Measurements from ENCODE around the gene CRISPLD2. TPM values are rescaled to one million over a fixed set of nuclear protein-coding genes. Genes with fewer than 3 reads are reported as not detected.

CRISPLD2 gene
- total RNA-seq, 2 donors from 2014 or later = 58.4 to 76.4 TPM

DNA sequence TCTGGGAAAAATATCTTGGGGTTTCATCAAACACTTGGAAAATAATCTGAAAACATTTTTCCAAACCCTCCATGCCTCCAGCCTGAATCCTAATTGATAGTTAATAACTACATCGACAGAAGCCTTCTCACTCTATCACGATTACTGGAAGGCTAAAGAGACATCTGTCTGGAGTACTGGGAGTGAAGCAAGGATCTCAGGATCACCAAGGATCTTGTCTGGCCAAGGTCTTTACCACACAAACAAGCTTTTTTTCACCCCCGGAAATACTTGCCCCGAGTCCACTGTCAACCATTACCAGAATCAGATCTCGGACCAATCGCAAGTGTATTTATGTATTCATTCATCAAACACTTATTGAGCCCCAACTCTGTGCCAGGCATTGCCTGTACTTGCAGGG lies 28.3 kb upstream of the CRISPLD2 start:
- no peak overlapping the region for H3K4me3 ChIP-seq
- H3K36me3 ChIP-seq = no peaks in the 10 kb centered on the region
- H3K4me1 ChIP-seq = peaks cover 0 to 9% of the 10 kb centered on the region in 2 donors
- H3K9me3 ChIP-seq = no peaks in the 10 kb centered on the region
- no peaks in the 10 kb centered on the region for H3K27me3 ChIP-seq
- TF ChIP-seq, protein P1, sequence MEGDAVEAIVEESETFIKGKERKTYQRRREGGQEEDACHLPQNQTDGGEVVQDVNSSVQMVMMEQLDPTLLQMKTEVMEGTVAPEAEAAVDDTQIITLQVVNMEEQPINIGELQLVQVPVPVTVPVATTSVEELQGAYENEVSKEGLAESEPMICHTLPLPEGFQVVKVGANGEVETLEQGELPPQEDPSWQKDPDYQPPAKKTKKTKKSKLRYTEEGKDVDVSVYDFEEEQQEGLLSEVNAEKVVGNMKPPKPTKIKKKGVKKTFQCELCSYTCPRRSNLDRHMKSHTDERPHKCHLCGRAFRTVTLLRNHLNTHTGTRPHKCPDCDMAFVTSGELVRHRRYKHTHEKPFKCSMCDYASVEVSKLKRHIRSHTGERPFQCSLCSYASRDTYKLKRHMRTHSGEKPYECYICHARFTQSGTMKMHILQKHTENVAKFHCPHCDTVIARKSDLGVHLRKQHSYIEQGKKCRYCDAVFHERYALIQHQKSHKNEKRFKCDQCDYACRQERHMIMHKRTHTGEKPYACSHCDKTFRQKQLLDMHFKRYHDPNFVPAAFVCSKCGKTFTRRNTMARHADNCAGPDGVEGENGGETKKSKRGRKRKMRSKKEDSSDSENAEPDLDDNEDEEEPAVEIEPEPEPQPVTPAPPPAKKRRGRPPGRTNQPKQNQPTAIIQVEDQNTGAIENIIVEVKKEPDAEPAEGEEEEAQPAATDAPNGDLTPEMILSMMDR (IDR thresholded peaks at IDR 0.05) = no peak
- DNase-seq (ENCODE audit: low spot score) = no peak
- H3K27ac ChIP-seq = no peak overlapping the region

DNA sequence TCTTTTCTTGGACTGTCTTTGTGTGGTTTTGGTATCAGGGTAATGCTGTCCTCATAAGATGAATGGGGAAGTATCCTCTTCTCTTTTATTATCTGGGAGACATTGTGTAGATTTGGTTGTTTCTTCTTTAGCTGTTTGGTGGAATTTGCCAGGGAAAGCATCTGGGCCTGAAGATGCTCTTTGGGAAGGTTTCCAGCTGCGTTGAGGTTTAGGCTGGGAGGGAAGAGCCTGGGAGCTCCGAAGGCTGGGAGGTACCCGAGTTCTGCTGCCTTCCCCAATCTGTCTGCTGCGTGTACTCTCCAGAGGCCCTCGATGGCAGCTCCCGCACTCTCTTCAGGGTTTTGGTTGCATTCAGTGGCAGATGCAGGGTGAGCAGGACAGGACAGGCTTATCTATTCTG lies 25.6 kb upstream of the CRISPLD2 start:
- Histone ChIP-seq H3K27me3 (no peaks in the 10 kb centered on the region), H3K36me3 (no peaks in the 10 kb centered on the region), H3K4me3 (no peak overlapping the region), H3K27ac (peak overlapping the region in 1 of 2 donors; percentile 78), H3K4me1 (no peaks in the 10 kb centered on the region), H3K9me3 (no peaks in the 10 kb centered on the region)
- TF ChIP-seq, protein P1 (IDR thresholded peaks at IDR 0.05) = no peak
- no peak for DNase-seq (ENCODE audit: low spot score)

DNA sequence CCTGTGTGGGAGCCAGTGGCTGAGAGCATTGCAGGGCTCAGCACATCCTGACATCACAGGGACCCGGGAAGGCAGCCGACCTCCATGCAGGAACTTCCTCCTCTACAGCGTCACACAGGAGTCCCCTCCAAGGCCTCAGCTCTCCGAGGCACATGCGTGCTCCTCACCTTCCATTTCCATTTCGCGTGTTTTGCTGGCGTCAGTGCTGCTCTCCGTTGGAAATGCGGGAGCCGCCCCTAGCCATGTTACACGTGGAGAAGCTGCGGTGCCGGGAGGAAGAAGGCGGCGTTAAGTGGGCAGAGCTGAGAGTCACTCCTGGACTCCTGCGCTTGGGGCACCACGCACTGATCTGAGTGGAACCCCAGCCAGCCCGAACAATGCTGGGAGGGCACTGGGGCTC lies 25.2 kb upstream of the CRISPLD2 start:
- no peak for DNase-seq (ENCODE audit: low spot score)
- H3K27ac ChIP-seq = peak overlapping the region; percentile 75 to 78
- H3K4me3 ChIP-seq = no peak overlapping the region
- H3K27me3 ChIP-seq = no peaks in the 10 kb centered on the region
- H3K9me3 ChIP-seq = no peaks in the 10 kb centered on the region
- TF ChIP-seq, protein P1 (IDR thresholded peaks at IDR 0.05) = no peak
- H3K36me3 ChIP-seq = no peaks in the 10 kb centered on the region
- H3K4me1 ChIP-seq = no peaks in the 10 kb centered on the region

DNA sequence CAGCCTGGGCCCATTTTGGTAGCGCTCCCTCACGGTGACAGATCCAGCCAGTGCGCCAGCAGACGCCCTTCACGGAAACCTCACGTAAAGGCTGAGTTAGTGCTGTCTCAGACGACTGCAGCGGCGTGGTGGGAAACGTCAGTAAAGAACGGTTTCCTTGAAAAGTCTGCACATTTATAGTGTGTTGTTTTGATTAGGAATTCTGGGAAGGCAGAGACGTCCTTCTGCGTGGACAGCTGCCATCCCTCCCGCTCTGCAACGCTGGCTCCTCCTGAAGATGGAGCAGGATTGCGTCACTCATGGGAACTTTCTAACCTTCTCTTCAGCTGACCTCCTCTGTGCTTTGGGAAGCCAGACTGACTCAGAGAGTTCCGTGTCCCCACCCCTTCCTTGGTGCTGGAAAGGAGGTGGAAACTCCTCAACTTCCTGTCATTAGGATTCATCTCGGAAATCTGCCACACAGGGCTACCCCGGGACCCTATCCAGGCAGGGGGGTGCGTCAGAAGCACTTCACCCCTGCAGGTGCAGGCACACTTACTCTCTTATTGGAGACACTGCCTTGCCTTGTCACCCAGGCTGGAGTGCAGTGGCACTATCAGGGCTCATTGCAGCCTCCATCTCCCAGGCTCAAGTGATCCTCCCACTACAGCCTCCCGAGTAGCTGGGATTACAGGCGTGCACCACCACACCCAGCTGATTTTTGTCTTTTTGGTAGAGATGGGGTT lies 24.3 kb upstream of the CRISPLD2 start:
- Histone ChIP-seq H3K4me3 (no peak overlapping the region), H3K9me3 (no peaks in the 10 kb centered on the region), H3K36me3 (no peaks in the 10 kb centered on the region), H3K27me3 (no peaks in the 10 kb centered on the region), H3K27ac (peak overlapping the region; percentile 75 to 78), H3K4me1 (no peaks in the 10 kb centered on the region)
- TF ChIP-seq, protein P1 (IDR thresholded peaks at IDR 0.05) = no peak
- DNase-seq (ENCODE audit: low spot score) = peak; percentile 89

DNA sequence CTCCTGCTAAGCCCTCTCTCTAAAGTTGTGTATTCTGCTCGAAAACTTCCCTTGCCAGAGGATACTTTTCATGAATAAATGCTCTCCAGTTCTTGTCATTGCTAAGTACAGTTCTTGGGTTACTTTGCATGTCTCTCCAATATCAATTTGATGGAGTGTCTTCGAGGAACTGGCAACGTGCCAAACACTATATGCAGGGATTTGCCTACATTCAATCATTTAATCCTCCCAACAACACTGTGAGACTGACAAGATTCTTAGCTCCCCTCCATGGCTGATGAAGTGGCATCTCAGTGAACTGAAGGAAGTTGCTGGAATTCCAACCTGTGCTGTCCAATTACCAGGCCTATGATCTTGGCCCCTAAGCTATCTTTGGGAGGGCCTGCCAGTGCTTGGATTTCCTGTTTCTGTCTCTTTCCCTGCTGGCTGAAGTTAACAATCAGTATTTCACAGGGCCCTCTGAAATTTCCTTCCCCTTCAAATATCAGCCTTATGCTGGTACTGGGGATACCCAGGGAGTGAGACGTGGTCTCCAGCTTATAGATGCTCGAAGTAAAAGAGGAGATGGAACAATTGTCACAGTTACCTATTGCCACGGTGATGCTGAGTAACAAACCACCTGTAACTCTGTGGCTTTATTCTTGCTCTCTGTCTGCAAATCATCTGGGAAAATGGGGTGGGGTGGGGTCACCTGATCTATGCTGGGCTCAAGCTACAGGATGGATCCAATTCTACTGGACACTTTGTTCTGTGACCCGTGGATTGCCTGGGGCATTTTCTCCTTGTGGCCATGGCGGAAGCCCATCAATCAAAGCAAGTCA lies 19.4 kb upstream of the CRISPLD2 start:
- no peaks in the 10 kb centered on the region for H3K4me1 ChIP-seq
- H3K9me3 ChIP-seq = no peaks in the 10 kb centered on the region
- no peak for DNase-seq (ENCODE audit: low spot score)
- H3K27me3 ChIP-seq = no peaks in the 10 kb centered on the region
- TF ChIP-seq, protein P1 (IDR thresholded peaks at IDR 0.05) = no peak
- no peaks in the 10 kb centered on the region for H3K36me3 ChIP-seq
- H3K4me3 ChIP-seq = no peak overlapping the region
- no peak overlapping the region for H3K27ac ChIP-seq
